HepG2 (cell line): ENCODE measurements around the gene NAV1. TPM values are rescaled to one million over a fixed set of nuclear protein-coding genes. Genes with fewer than 3 reads are reported as not detected.
A peak's percentile ranks its signal among the peaks of the same experiment; 100 is the strongest.

Source experiments
- ATAC-seq: fragments of 200-7000 bp; cut with Tn5 transposase; 3 replicates; pipeline ENCODE4 v1.9.1; 2020; ENCODE audit warnings: mild to moderate bottlenecking, moderate library complexity
- BruUV-seq: library from RNA; stranded (reverse); fragments of 400-500 nt; replicated peaks from 2 replicates; lab custom pipeline; 2021; lab: Mats Ljungman, UMichigan
- CTCF ChIA-PET: fragments of 300-600 bp; formaldehyde crosslinking; extraction: SDS; loops from one replicate; lab custom pipeline; 2021; ENCODE audit warnings: low total read pairs, inconsistent platforms, low intra/inter-chr PET ratio; lab: Yijun Ruan, JAX
- POLR2A ChIA-PET: fragments of 350-600 bp; sonication (Branson Sonifier 250); formaldehyde crosslinking; loops from one replicate; lab custom pipeline; 2020; ENCODE audit warnings: antibody characterized with exemption, inconsistent platforms; lab: Yijun Ruan, JAX
- DNase-seq: peaks from one replicate; pipeline ENCODE4 v3.0.0-alpha.2; 2015; ENCODE audit warnings: low spot score
- FAIRE-seq: peaks from 3 replicates; lab custom pipeline; 2011; peaks lifted over from hg19 to GRCh38; lab: Jason Lieb, UNC
- H2AFZ ChIP-seq: one replicate; pipeline ENCODE4 v1.6.1; 2011; ENCODE audit warnings: low read length, inconsistent platforms
- H3K27ac ChIP-seq: fragments of 300-600 bp; 3 replicates; pipeline ENCODE4 v1.8.0; 2011; ENCODE audit warnings: mixed run types, mild to moderate bottlenecking, mixed read lengths, low read length, inconsistent platforms; ENCODE audit not compliant: insufficient read depth; ENCODE audit errors: extremely low read length
- H3K27me3 ChIP-seq, 2 experiments: fragments of 200-600 bp in 1 of 2; 2 replicates in 1 of 2; 3 replicates in 1 of 2; pipeline versions ENCODE4 v1.6.0 to v1.8.0; 2011; ENCODE audit warnings: low read length in 2 of 2, mild to moderate bottlenecking in 2 of 2, moderate library complexity in 2 of 2, inconsistent platforms in 1 of 2; ENCODE audit not compliant: insufficient read depth in 2 of 2, control insufficient read depth in 1 of 2
- H3K36me3 ChIP-seq, 2 experiments: fragments of 200-600 bp in 1 of 2; replicated peaks in 1 of 2; 2 replicates in 1 of 2; 3 replicates in 1 of 2; pipeline versions ENCODE4 v1.5.1 to v1.8.0; 2011; ENCODE audit warnings: low read length in 2 of 2, inconsistent platforms in 1 of 2; ENCODE audit not compliant: insufficient read depth in 2 of 2, control insufficient read depth in 1 of 2
- H3K4me1 ChIP-seq: 2 replicates; pipeline ENCODE4 v1.5.1; 2012; ENCODE audit warnings: low read length, inconsistent platforms; ENCODE audit not compliant: insufficient read depth
- H3K4me2 ChIP-seq: 2 replicates; pipeline ENCODE4 v1.6.0; 2011; ENCODE audit warnings: low read depth, low read length, inconsistent platforms
- H3K4me3 ChIP-seq, 3 experiments: fragments of 200-600 bp in 1 of 3; sonication (generic), shearing (Covaris generic) in 1 of 3; replicated peaks in 1 of 3; 2 replicates each; pipeline ENCODE4 v1.5.1; 2011 to 2016; ENCODE audit warnings: low read length in 3 of 3, inconsistent platforms in 2 of 3, low read depth in 2 of 3, mild to moderate bottlenecking in 2 of 3, control low read depth in 1 of 3, mixed read lengths in 1 of 3; ENCODE audit not compliant: insufficient read depth in 1 of 3
- H3K79me2 ChIP-seq: one replicate; pipeline ENCODE4 v1.6.1; 2011; ENCODE audit warnings: low read length, inconsistent platforms; ENCODE audit not compliant: insufficient read depth
- H3K9ac ChIP-seq: 2 replicates; pipeline ENCODE4 v1.6.0; 2011; ENCODE audit warnings: mild to moderate bottlenecking, low read depth, low read length, inconsistent platforms; ENCODE audit not compliant: insufficient read depth
- H3K9me3 ChIP-seq: 2 replicates; pipeline ENCODE4 v1.5.1; 2012; ENCODE audit warnings: mild to moderate bottlenecking, low read length
- H4K20me1 ChIP-seq: 2 replicates; pipeline ENCODE4 v1.6.0; 2011; ENCODE audit warnings: inconsistent platforms, mild to moderate bottlenecking, low read length, moderate library complexity; ENCODE audit not compliant: insufficient read depth
- IRF9 ChIP-seq: sonication (generic); formaldehyde crosslinking; IDR thresholded peaks from 2 replicates; pipeline ENCODE4 v1.8.0; 2022; ENCODE audit warnings: missing genetic modification reagents, mild to moderate bottlenecking, borderline replicate concordance
- KLF16 ChIP-seq, 2 experiments: sonication (generic) in 1 of 2; formaldehyde crosslinking in 1 of 2; IDR thresholded peaks; 2 replicates each; pipeline versions ENCODE4 v1.6.1 to v1.8.0; 2016 to 2023; ENCODE audit warnings: missing genetic modification reagents in 2 of 2, missing compliant biosample characterization in 1 of 2
- MZF1 ChIP-seq: sonication (generic); formaldehyde crosslinking; IDR thresholded peaks from 2 replicates; pipeline ENCODE4 v1.8.1; 2023; ENCODE audit warnings: mild to moderate bottlenecking, missing genetic modification reagents, borderline replicate concordance
- PHF5A ChIP-seq: IDR thresholded peaks from one replicate; pipeline ENCODE4 v1.6.1; 2018; ENCODE audit warnings: low read depth, missing genetic modification reagents; ENCODE audit not compliant: unreplicated experiment
- RFXANK ChIP-seq: IDR thresholded peaks from 2 replicates; pipeline ENCODE4 v1.6.1; 2016
- ZBTB21 ChIP-seq: sonication (generic); formaldehyde crosslinking; IDR thresholded peaks from 2 replicates; pipeline ENCODE4 v1.4.0; 2020; ENCODE audit warnings: missing genetic modification reagents
- ZGPAT ChIP-seq: IDR thresholded peaks from 2 replicates; pipeline ENCODE4 v1.6.1; 2016; ENCODE audit warnings: mild to moderate bottlenecking
- ZNF292 ChIP-seq: sonication (generic); formaldehyde crosslinking; IDR thresholded peaks from 2 replicates; pipeline ENCODE4 v1.8.1; 2022; ENCODE audit warnings: mild to moderate bottlenecking, low read depth, missing genetic modification reagents, borderline replicate concordance
- ZNF335 ChIP-seq: sonication (generic); formaldehyde crosslinking; IDR thresholded peaks from 2 replicates; pipeline ENCODE4 v1.4.0; 2020; ENCODE audit warnings: missing genetic modification reagents
- ZNF33A ChIP-seq: sonication (generic); formaldehyde crosslinking; IDR thresholded peaks from 2 replicates; pipeline ENCODE4 v1.5.1; 2020; ENCODE audit warnings: missing genetic modification reagents, mild to moderate bottlenecking, moderate library complexity, borderline replicate concordance
- ZNF34 ChIP-seq: sonication (generic); formaldehyde crosslinking; IDR thresholded peaks from 2 replicates; pipeline ENCODE4 v1.4.0; 2020; ENCODE audit warnings: mild to moderate bottlenecking, missing genetic modification reagents, borderline replicate concordance
- ZNF350 ChIP-seq: sonication (generic); formaldehyde crosslinking; IDR thresholded peaks from 2 replicates; pipeline ENCODE4 v1.4.0; 2020; ENCODE audit warnings: mild to moderate bottlenecking, low read depth, missing genetic modification reagents, borderline replicate concordance
- ZNF512B ChIP-seq: sonication (generic); formaldehyde crosslinking; IDR thresholded peaks from 2 replicates; pipeline ENCODE4 v1.5.1; 2020; ENCODE audit warnings: missing genetic modification reagents, mild to moderate bottlenecking, borderline replicate concordance
- WGBS: methylation state at CpG from one replicate; pipeline ENCODE4 v1.1.6; 2017; ENCODE audit warnings: low lambda C conversion rate; 5-methylcytosine and 5-hydroxymethylcytosine counted together
- in situ Hi-C: cut with HindIII; loops from 2 replicates; pipeline ENCODE4 v1.10.0; 2017; ENCODE audit warnings: low pct_unique_long_range_greater_than_20kb; ENCODE audit not compliant: extremely low pct_ligation_motif_present
- intact Hi-C: fragments of 100-400 bp; cut with micrococcal nuclease; formaldehyde crosslinking; loops from one replicate; pipeline ENCODE4 v1.10.0; 2022; ENCODE audit not compliant: unreplicated experiment
- polyA plus RNA-seq, 8 experiments: library from polyadenylated mRNA; depleted of rRNA in 3 of 8; stranded (reverse) in 7 of 8; unstranded in 1 of 8; fragments of >200 nt; fragmentation: Illumina TruSeq in 4 of 8; extraction: Trizol in 4 of 8; gene quantifications; 2 replicates each; pipeline versions ENCODE4 v1.2.1 to v1.2.3, GENCODE V29; 2011 to 2016; ENCODE audit warnings: low read depth in 4 of 8, missing spikeins in 1 of 8, mixed read lengths in 1 of 8; ENCODE audit not compliant: insufficient read depth in 1 of 8
- total RNA-seq, 5 experiments: library from RNA; depleted of rRNA; stranded (reverse); fragments of >200 nt; fragmentation: Illumina TruSeq; extraction: Trizol; gene quantifications; 2 replicates each; pipeline ENCODE4 v1.2.3, GENCODE V29; 2016; ENCODE audit warnings: low read depth in 1 of 5

Gene NAV1
- total and polyA plus RNA-seq, 2 of the 13 experiments (the other 11 are each of a cell fraction or from before 2014, with no cell fraction given), result not detected

- no peak for TF ChIP-seq ZNF292 (CRISPR knock-in tag)
- TF ChIP-seq ZNF335 (CRISPR knock-in tag), result no peak
- no peak for TF ChIP-seq ZGPAT (CRISPR knock-in tag)
- TF ChIP-seq MZF1 (CRISPR knock-in tag), result no peak
These were observed 32.8 kb upstream of the NAV1 start (continued) for GRCh38 chr1:201506092-201506491.

- Histone ChIP-seq H4K20me1 (no peaks in the 10 kb centered on the region), H3K9ac (peak within 1 kb of the TSS; percentile 66), H3K4me1 (peaks cover 57% of the 10 kb centered on the region), H2AFZ (no peak within 1 kb of the TSS), H3K9me3 (no peaks in the 10 kb centered on the region), H3K36me3 (no peaks in the 10 kb centered on the region), H3K4me3 (peak within 1 kb of the TSS; percentile 76 to 80 (median 77)), H3K27me3 (no peaks in the 10 kb centered on the region; a peak in 1 of 5 replicates), H3K79me2 (no peaks in the 10 kb centered on the region), H3K27ac (no peak within 1 kb of the TSS), H3K4me2 (peak within 1 kb of the TSS; percentile 87)
- BruUV-seq, result TSS peak; percentile 57
- in situ Hi-C loops (no loop called here), intact Hi-C loops (no loop called here)
- CTCF ChIA-PET, result interaction anchor here (2.5 kb wide), 1 partner anchor 25 kb away, joined by 5 read pairs; no protein-coding TSS in a partner anchor
- POLR2A ChIA-PET, result interaction anchor here (1.2 to 2.5 kb wide), 4 partner anchors 9 to 38 kb away, joined by 4 to 9 read pairs (median 7); partner anchors contain the start of gene PHLDA3
- ATAC-seq, result peak; percentile 86
- peak; percentile 23 for FAIRE-seq
- WGBS, result 1% methylated on average over 18 of the region's 71 CpGs
- DNase-seq, result no peak
- no peak for TF ChIP-seq RFXANK (CRISPR knock-in tag)
- no peak for TF ChIP-seq KLF16 (CRISPR knock-in tag; IDR thresholded peaks at IDR 0.05)
- no peak for TF ChIP-seq PHF5A (CRISPR knock-in tag)
- TF ChIP-seq IRF9 (CRISPR knock-in tag), result peak; percentile 39; the same call in 1 of the 2 replicates
- peak; percentile 55; the same call in 1 of the 2 replicates for TF ChIP-seq ZNF34 (CRISPR knock-in tag)
- TF ChIP-seq ZNF512B (CRISPR knock-in tag), result no peak
- no peak for TF ChIP-seq ZNF350 (CRISPR knock-in tag)
- TF ChIP-seq ZBTB21 (CRISPR knock-in tag), result no peak
- TF ChIP-seq ZNF33A (CRISPR knock-in tag), result no peak
These were observed 32.2 kb upstream of the NAV1 start, which contains the start of gene CSRP1 for GRCh38 chr1:201506557-201507359. TSS of gene CSRP1 (minus strand) at chr1:201507123. CDS start at chr1:201496303, 10,820 bp downstream.
